ENCODE measurements around the gene FEM1C.

DNA sequence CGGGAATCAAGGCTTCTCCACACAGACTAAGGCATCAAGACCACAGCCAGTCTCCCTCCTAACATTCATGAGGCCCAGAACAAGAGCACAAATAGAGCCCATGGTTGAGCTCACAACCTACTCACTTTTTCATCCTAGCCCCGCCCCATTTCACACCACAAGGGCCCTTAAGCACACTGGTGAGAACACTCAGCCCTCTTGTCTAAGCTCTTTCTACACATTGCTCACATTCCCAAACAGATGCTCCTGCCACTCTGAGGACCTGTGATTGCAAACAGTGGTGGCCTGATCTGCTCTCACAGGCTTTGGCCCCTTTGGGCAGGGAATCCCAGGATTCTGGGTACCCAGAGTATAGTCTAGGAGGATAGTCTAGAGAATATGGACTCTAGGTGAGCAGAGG, 54.0 kb downstream of the FEM1C start:
- TF ChIP-seq, protein P1, sequence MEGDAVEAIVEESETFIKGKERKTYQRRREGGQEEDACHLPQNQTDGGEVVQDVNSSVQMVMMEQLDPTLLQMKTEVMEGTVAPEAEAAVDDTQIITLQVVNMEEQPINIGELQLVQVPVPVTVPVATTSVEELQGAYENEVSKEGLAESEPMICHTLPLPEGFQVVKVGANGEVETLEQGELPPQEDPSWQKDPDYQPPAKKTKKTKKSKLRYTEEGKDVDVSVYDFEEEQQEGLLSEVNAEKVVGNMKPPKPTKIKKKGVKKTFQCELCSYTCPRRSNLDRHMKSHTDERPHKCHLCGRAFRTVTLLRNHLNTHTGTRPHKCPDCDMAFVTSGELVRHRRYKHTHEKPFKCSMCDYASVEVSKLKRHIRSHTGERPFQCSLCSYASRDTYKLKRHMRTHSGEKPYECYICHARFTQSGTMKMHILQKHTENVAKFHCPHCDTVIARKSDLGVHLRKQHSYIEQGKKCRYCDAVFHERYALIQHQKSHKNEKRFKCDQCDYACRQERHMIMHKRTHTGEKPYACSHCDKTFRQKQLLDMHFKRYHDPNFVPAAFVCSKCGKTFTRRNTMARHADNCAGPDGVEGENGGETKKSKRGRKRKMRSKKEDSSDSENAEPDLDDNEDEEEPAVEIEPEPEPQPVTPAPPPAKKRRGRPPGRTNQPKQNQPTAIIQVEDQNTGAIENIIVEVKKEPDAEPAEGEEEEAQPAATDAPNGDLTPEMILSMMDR (optimal IDR thresholded peaks at IDR 0.05 in 1 of 3, IDR thresholded peaks at IDR 0.05 in 1 of 3, conservative IDR thresholded peaks at IDR 0.05 in 1 of 3; ENCODE audit: extremely low read depth in 1 of 3, insufficient read depth in 2 of 3, low read length in 3 of 3), result no peak
- TF ChIP-seq EZH2 (IDR thresholded peaks at IDR 0.05; ENCODE audit: low read length), result no peak
